Skeletal muscle tissue (tissue), 1 donor: ENCODE data around the gene ZBTB43. TPM values are rescaled to one million over a fixed set of nuclear protein-coding genes. Genes with fewer than 3 reads are reported as not detected.

Source experiments
- total RNA-seq: library from RNA; depleted of rRNA; stranded (reverse); fragments of >200 nt; gene quantifications from one replicate; pipeline ENCODE4 v1.2.3, GENCODE V29; 2014

ZBTB43 gene
- total RNA-seq, 1 donor from 2014 or later, result 12.0 TPM

Other genes with a start within 250 kb of the ZBTB43 start
- gene LMX1B, start 191.1 kb upstream of the ZBTB43 start, total RNA-seq, result under 0.01 TPM
- 17.2 TPM for gene ZBTB34, start 55.6 kb downstream of the ZBTB43 start, total RNA-seq
- gene RALGPS1, start 109.7 kb downstream of the ZBTB43 start, total RNA-seq, result 9.4 TPM